ENCODE data around the gene TRIM40.

DNA sequence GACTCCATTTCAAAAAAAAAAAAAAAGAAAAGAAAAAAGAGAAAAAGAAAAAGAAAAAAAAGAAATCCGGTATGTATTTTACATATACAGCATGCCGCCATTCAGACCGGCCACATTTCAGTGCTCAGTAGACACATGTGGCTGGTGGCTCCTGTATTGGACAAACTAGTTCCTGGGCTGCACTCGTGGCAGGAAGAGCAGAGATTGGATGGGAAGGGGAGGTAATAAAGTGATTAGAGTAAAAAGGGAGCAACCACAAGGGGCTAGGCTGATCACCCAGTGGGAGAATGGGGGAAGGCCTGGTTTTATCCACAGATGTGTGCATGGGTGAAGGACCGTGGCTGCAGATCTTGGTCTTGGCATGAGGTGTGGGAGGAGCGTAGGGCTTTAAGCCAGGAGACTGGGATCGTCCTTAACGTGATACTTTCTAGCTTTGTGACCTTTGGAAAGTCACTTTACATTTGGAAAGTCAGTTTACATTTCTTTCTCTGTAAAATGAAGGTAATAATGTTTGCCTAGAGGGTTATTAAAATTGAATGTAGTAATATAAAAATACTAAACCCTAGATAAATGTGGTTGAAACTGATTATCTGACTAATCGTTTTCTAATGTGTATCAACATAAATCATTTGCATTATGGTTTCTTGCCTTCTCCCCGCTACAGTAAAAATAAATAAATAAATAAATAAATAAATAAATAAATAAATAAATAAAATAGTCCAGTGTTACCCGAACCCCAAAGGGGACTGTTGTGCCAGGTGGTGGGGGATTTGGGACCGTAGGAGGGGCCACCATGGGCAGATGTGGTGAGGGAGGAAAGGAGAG is 26.5 kb downstream of the TRIM40 start:
- TF ChIP-seq CTCF (IDR thresholded peaks at IDR 0.05): no peak
- no peak for TF ChIP-seq POLR2A (IDR thresholded peaks at IDR 0.05)

Measured in vagina (tissue), 2 donors.